ENCODE measurements around the gene DIPK1A.

The DIPK1A gene

GRCh38 chr1:92840600-92840999, 120.7 kb downstream of the DIPK1A start (continued):
- TF ChIP-seq ZNF449 (tag by site-specific recombination; IDR thresholded peaks at IDR 0.05): no peak
- TF ChIP-seq AEBP2 (tag by site-specific recombination; IDR thresholded peaks at IDR 0.05; ENCODE audit: borderline replicate concordance): no peak
- TF ChIP-seq ZNF112 (tag by site-specific recombination; IDR thresholded peaks at IDR 0.05): no peak
- TF ChIP-seq YY2 (tag by site-specific recombination; IDR thresholded peaks at IDR 0.05): no peak
- TF ChIP-seq ZNF311 (tag by site-specific recombination; IDR thresholded peaks at IDR 0.05; ENCODE audit: borderline replicate concordance): no peak
- TF ChIP-seq GLI2 (tag by site-specific recombination; IDR thresholded peaks at IDR 0.05; ENCODE audit: borderline replicate concordance, low read depth): no peak
- TF ChIP-seq ZNF169 (tag by site-specific recombination; IDR thresholded peaks at IDR 0.05): no peak

GRCh38 chr1:92839442-92839841, 121.8 kb downstream of the DIPK1A start:
- no peaks in the 10 kb centered on the region for H3K9me3 ChIP-seq (ENCODE audit: control insufficient read depth, insufficient read depth, low read depth, low read length)
- TF ChIP-seq KLF8 (tag by site-specific recombination; IDR thresholded peaks at IDR 0.05) (no peak), ZNF48 (tag by site-specific recombination; IDR thresholded peaks at IDR 0.05) (no peak), YY2 (tag by site-specific recombination; IDR thresholded peaks at IDR 0.05) (no peak), ZNF626 (tag by site-specific recombination; IDR thresholded peaks at IDR 0.05) (no peak), ZNF510 (tag by site-specific recombination; IDR thresholded peaks at IDR 0.05; ENCODE audit: insufficient replicate concordance) (no peak), ZNF223 (tag by site-specific recombination; IDR thresholded peaks at IDR 0.05) (no peak), SP3 (tag by site-specific recombination; IDR thresholded peaks at IDR 0.05) (no peak), MZF1 (tag by site-specific recombination; IDR thresholded peaks at IDR 0.05; ENCODE audit: borderline replicate concordance) (no peak), ZNF658 (tag by site-specific recombination; IDR thresholded peaks at IDR 0.05) (no peak), ATF2 (tag by site-specific recombination; IDR thresholded peaks at IDR 0.05; ENCODE audit: low read depth) (no peak), ZNF354C (tag by site-specific recombination; IDR thresholded peaks at IDR 0.05; ENCODE audit: borderline replicate concordance, low read depth) (no peak), MEIS1 (CRISPR knock-in tag; IDR thresholded peaks at IDR 0.05; ENCODE audit: borderline replicate concordance) (no peak), ZNF292 (tag by site-specific recombination; IDR thresholded peaks at IDR 0.05; ENCODE audit: borderline replicate concordance, low read depth) (no peak)
- H3K36me3 ChIP-seq (ENCODE audit: control insufficient read depth in 2 of 2, insufficient read depth in 1 of 2, low read length in 2 of 2): peaks cover 65 to 100% of the 10 kb centered on the region in 2 experiments
- H3K4me3 ChIP-seq (ENCODE audit: low read depth, low read length): no peak overlapping the region
- 0 out of 2 replicates have a peak, but pooled peaks cover 2% of the 10 kb centered on the region for H3K4me1 ChIP-seq (ENCODE audit: control insufficient read depth, insufficient read depth, low read length)
- no peak overlapping the region for H3K27ac ChIP-seq (ENCODE audit: extremely low read depth, low read depth, low read length)
- ChIA-PET POLR2A (interaction anchor here (1.1 kb wide), 1 partner anchor 54 kb away, joined by 3 read pairs; the partner anchor contains the start of gene EVI5), CTCF (interaction anchor here (0.6 to 1.4 kb wide), 2 partner anchors 8 to 63 kb away, joined by 4 to 5 read pairs; partner anchors contain the start of gene RPL5)

GRCh38 chr1:92838519-92838918, 122.7 kb downstream of the DIPK1A start:
- ChIA-PET POLR2A (interaction anchor here (0.6 to 1.5 kb wide), 4 partner anchors 10 to 1354 kb away, joined by 3 to 7 read pairs (median 4); partner anchors contain the start of gene EVI5), CTCF (interaction anchor here (0.5 to 1.4 kb wide), 7 partner anchors 10 to 165 kb away, joined by 3 to 4 read pairs (median 3); no protein-coding TSS in a partner anchor)
- Histone ChIP-seq H3K27ac (ENCODE audit: extremely low read depth, low read depth, low read length) (no peak overlapping the region), H3K9me3 (ENCODE audit: control insufficient read depth, insufficient read depth, low read depth, low read length) (no peaks in the 10 kb centered on the region), H3K36me3 (ENCODE audit: control insufficient read depth in 2 of 2, insufficient read depth in 1 of 2, low read length in 2 of 2) (peaks cover 67 to 100% of the 10 kb centered on the region in 2 experiments), H3K4me1 (ENCODE audit: control insufficient read depth, insufficient read depth, low read length) (0 out of 2 replicates have a peak, but pooled peaks cover 2% of the 10 kb centered on the region), H3K4me3 (ENCODE audit: low read depth, low read length) (no peak overlapping the region)
- TF ChIP-seq ZNF16 (tag by site-specific recombination; IDR thresholded peaks at IDR 0.05; ENCODE audit: low read depth) (no peak), ZNF350 (tag by site-specific recombination; IDR thresholded peaks at IDR 0.05) (no peak), ZEB2 (tag by site-specific recombination; IDR thresholded peaks at IDR 0.05) (no peak), BCL6B (tag by site-specific recombination; IDR thresholded peaks at IDR 0.05) (no peak), ZNF335 (tag by site-specific recombination; conservative IDR thresholded peaks at IDR 0.05) (no peak), HOXA7 (CRISPR knock-in tag; IDR thresholded peaks at IDR 0.05; ENCODE audit: borderline replicate concordance) (no peak), ZNF23 (tag by site-specific recombination; IDR thresholded peaks at IDR 0.05; ENCODE audit: borderline replicate concordance) (no peak), ZNF433 (tag by site-specific recombination; IDR thresholded peaks at IDR 0.05; ENCODE audit: low read depth) (no peak), ZFP3 (tag by site-specific recombination; IDR thresholded peaks at IDR 0.05; ENCODE audit: low read depth) (no peak)

All from HEK293 (cell line).